Neural cell (in vitro differentiated cells): Measurements from ENCODE around the gene ATP23. TPM values are rescaled to one million over a fixed set of nuclear protein-coding genes. Genes with fewer than 3 reads are reported as not detected.

Experiments
- H2AFZ ChIP-seq: fragments of 200-600, 300-800 bp; sonication (generic), shearing (Covaris generic); 2 replicates; pipeline ENCODE4 v1.6.0; 2014; ENCODE audit warnings: low read depth, mild to moderate bottlenecking, antibody characterized with exemption, low read length, moderate library complexity
- H3F3A ChIP-seq: fragments of 200-600 bp; shearing (Covaris generic); 2 replicates; pipeline ENCODE4 v1.6.1; 2016; ENCODE audit warnings: mild to moderate bottlenecking, moderate library complexity, mixed read lengths, antibody characterized with exemption, low read length; ENCODE audit not compliant: insufficient read depth, poor library complexity, severe bottlenecking
- H3K27ac ChIP-seq: fragments of 200-600, 300-800 bp; sonication (generic), shearing (Covaris generic); 2 replicates; pipeline ENCODE4 v1.5.1; 2014; ENCODE audit warnings: mild to moderate bottlenecking, low read length, moderate library complexity
- H3K27me3 ChIP-seq: fragments of 300-800, 200-600 bp; sonication (generic), shearing (Covaris generic); 2 replicates; pipeline ENCODE4 v1.6.0; 2014; ENCODE audit warnings: mild to moderate bottlenecking, low read depth, low read length, moderate library complexity; ENCODE audit not compliant: insufficient read depth
- H3K36me3 ChIP-seq: fragments of 300-800, 200-600 bp; sonication (generic), shearing (Covaris generic); 2 replicates; pipeline ENCODE4 v1.5.1; 2014; ENCODE audit warnings: mild to moderate bottlenecking, antibody characterized with exemption, low read length, moderate library complexity; ENCODE audit not compliant: insufficient read depth
- H3K4me2 ChIP-seq: fragments of 300-800, 200-600 bp; sonication (generic), shearing (Covaris generic); 2 replicates; pipeline ENCODE4 v1.6.0; 2014; ENCODE audit warnings: mild to moderate bottlenecking, low read length
- H3K4me3 ChIP-seq: fragments of 300-800, 200-600 bp; sonication (generic), shearing (Covaris generic); 2 replicates; pipeline ENCODE4 v1.5.1; 2014; ENCODE audit warnings: mild to moderate bottlenecking, low read length, moderate library complexity
- H3K79me2 ChIP-seq: fragments of 200-600 bp; shearing (Covaris generic); replicated peaks from 2 replicates; pipeline ENCODE4 v1.6.0; 2014; ENCODE audit warnings: mild to moderate bottlenecking, low read length, moderate library complexity; ENCODE audit not compliant: insufficient read depth
- H3K9ac ChIP-seq: fragments of 300-800, 200-600 bp; sonication (generic), shearing (Covaris generic); 2 replicates; pipeline ENCODE4 v1.6.1; 2016; ENCODE audit warnings: mild to moderate bottlenecking, low read length, mixed read lengths
- H3K9me2 ChIP-seq: fragments of 200-600 bp; shearing (Covaris generic); 2 replicates; pipeline ENCODE4 v1.6.1; 2016; ENCODE audit warnings: mild to moderate bottlenecking, low read length, mixed read lengths; ENCODE audit not compliant: insufficient read depth
- H3K9me3 ChIP-seq: fragments of 200-600, 300-800 bp; sonication (generic), shearing (Covaris generic); 2 replicates; pipeline ENCODE4 v1.6.1; 2016; ENCODE audit warnings: mild to moderate bottlenecking, mixed run types, low read length, moderate library complexity, mixed read lengths
- H4K20me1 ChIP-seq: fragments of 200-600 bp; shearing (Covaris generic); 2 replicates; pipeline ENCODE4 v1.6.1; 2016; ENCODE audit warnings: mild to moderate bottlenecking, mixed run types; ENCODE audit not compliant: insufficient read depth
- CTCF ChIP-seq: fragments of 450-650 bp; IDR thresholded peaks from 2 replicates; pipeline ENCODE4 v1.5.1; 2014; ENCODE audit warnings: antibody characterized with exemption, mild to moderate bottlenecking, moderate library complexity; ENCODE audit not compliant: poor library complexity, severe bottlenecking
- EP300 ChIP-seq: fragments of 450-650 bp; conservative IDR thresholded peaks from 2 replicates; pipeline ENCODE4 v1.6.1; 2014; ENCODE audit warnings: antibody characterized with exemption, mild to moderate bottlenecking, moderate library complexity; ENCODE audit not compliant: poor library complexity, severe bottlenecking
- EZH2 ChIP-seq: fragments of 200-600, 300-800 bp; shearing (Covaris generic), sonication (generic); IDR thresholded peaks from 2 replicates; pipeline ENCODE4 v1.6.1; 2014; ENCODE audit warnings: antibody characterized with exemption, low read length, borderline replicate concordance, mild to moderate bottlenecking; ENCODE audit not compliant: insufficient read depth, poor library complexity, severe bottlenecking
- MXI1 ChIP-seq: fragments of 450-650 bp; conservative IDR thresholded peaks from 2 replicates; pipeline ENCODE4 v1.6.1; 2014; ENCODE audit warnings: antibody characterized with exemption, mild to moderate bottlenecking; ENCODE audit not compliant: poor library complexity, severe bottlenecking
- POLR2AphosphoS5 ChIP-seq: IDR thresholded peaks from 2 replicates; pipeline ENCODE4 v1.6.1; 2012
- RAD21 ChIP-seq: fragments of 450-650 bp; conservative IDR thresholded peaks from 2 replicates; pipeline ENCODE4 v1.6.1; 2014; ENCODE audit warnings: antibody characterized with exemption, mild to moderate bottlenecking, moderate library complexity
- REST ChIP-seq: IDR thresholded peaks from 2 replicates; pipeline ENCODE4 v1.6.1; 2012; ENCODE audit warnings: borderline replicate concordance
- SMC3 ChIP-seq: fragments of 450-650 bp; conservative IDR thresholded peaks from 2 replicates; pipeline ENCODE4 v1.6.1; 2014; ENCODE audit warnings: antibody characterized with exemption, mild to moderate bottlenecking, moderate library complexity; ENCODE audit not compliant: poor library complexity
- TAF1 ChIP-seq: IDR thresholded peaks from 2 replicates; pipeline ENCODE4 v1.6.1; 2012; ENCODE audit warnings: low read depth
- polyA plus RNA-seq: library from polyadenylated mRNA; depleted of rRNA; stranded (reverse); fragments of >200 nt; gene quantifications from 2 replicates; pipeline ENCODE4 v1.2.3, GENCODE V29; 2014

Gene ATP23
- polyA plus RNA-seq, 1 donor from 2014 or later: 5.7 TPM

- H3K4me3 ChIP-seq: no peak overlapping the region
- no peak for TF ChIP-seq TAF1
- TF ChIP-seq RAD21: no peak
- no peak for TF ChIP-seq CTCF
- no peak for TF ChIP-seq MXI1
- no peak for TF ChIP-seq EZH2
- H3K36me3 ChIP-seq: no peaks in the 10 kb centered on the region
- H3K27me3 ChIP-seq: no peaks in the 10 kb centered on the region
- no peak overlapping the region for H3K4me2 ChIP-seq
- no peak overlapping the region for H2AFZ ChIP-seq
- no peaks in the 10 kb centered on the region for H3K79me2 ChIP-seq
- no peaks in the 10 kb centered on the region for H3K9me2 ChIP-seq
- H3F3A ChIP-seq: no peaks in the 10 kb centered on the region
- no peaks in the 10 kb centered on the region for H4K20me1 ChIP-seq
- H3K27ac ChIP-seq: no peak overlapping the region
- no peak overlapping the region for H3K9ac ChIP-seq
- no peaks in the 10 kb centered on the region for H3K9me3 ChIP-seq
Measured at GRCh38 chr12:57893431-57894353, 47.7 kb upstream of the ATP23 start.

GRCh38 chr12:57894399-57895292, 46.7 kb upstream of the ATP23 start:
- Histone ChIP-seq H3K9ac (no peak overlapping the region), H3K27ac (no peak overlapping the region), H4K20me1 (no peaks in the 10 kb centered on the region), H3K79me2 (no peaks in the 10 kb centered on the region), H3K9me3 (no peaks in the 10 kb centered on the region), H3K4me3 (no peak overlapping the region), H3F3A (no peaks in the 10 kb centered on the region), H3K27me3 (no peaks in the 10 kb centered on the region), H3K36me3 (no peaks in the 10 kb centered on the region), H3K9me2 (no peaks in the 10 kb centered on the region), H3K4me2 (no peak overlapping the region), H2AFZ (no peak overlapping the region)
- TF ChIP-seq TAF1 (no peak), REST (no peak), MXI1 (no peak), EZH2 (no peak), POLR2AphosphoS5 (no peak), RAD21 (no peak), SMC3 (no peak), EP300 (no peak)
